H1 (cell line): ENCODE results near the gene HRH2. TPM values are rescaled to one million over a fixed set of nuclear protein-coding genes. Genes with fewer than 3 reads are reported as not detected.

Experiments
- ATF3 ChIP-seq: IDR thresholded peaks from 2 replicates; pipeline ENCODE4 v1.6.1; 2011; ENCODE audit warnings: low read depth, mild to moderate bottlenecking, low read length; ENCODE audit not compliant: insufficient read depth
- CBX5 ChIP-seq: fragments of 300-800, 300-1000 bp; sonication (generic); IDR thresholded peaks from 2 replicates; pipeline ENCODE4 v1.7.1; 2016; ENCODE audit warnings: antibody characterized with exemption, low read length, low read depth
- SP2 ChIP-seq: IDR thresholded peaks from 2 replicates; pipeline ENCODE4 v1.6.1; 2012; ENCODE audit warnings: mild to moderate bottlenecking, low read length, inconsistent platforms
- polyA plus RNA-seq, 7 experiments: library from polyadenylated mRNA; depleted of rRNA in 3 of 7; stranded (reverse) in 5 of 7; unstranded in 2 of 7; fragments of >200 nt in 5 of 7; fragments of 200-250 nt in 2 of 7; gene quantifications; 1 replicate in 5 of 7; 2 replicates in 1 of 7; 4 replicates in 1 of 7; pipeline versions ENCODE4 v1.2.1 to v1.2.3, GENCODE V29; 2011 to 2013; ENCODE audit warnings: missing spikeins in 2 of 7, mixed read lengths in 2 of 7
- total RNA-seq: library from RNA; stranded (reverse); fragmentation: NEBNext Ultra II Directional; extraction: Animal tissue kit (Norgen Biotek cat#: 25700); gene quantifications from 2 replicates; pipeline ENCODE4 v1.2.1, GENCODE V29; 2021

Gene HRH2
- total and polyA plus RNA-seq, 2 of the 8 experiments (the other 6 are each of a cell fraction or from before 2014, with no cell fraction given) = 7.8 to 8.1 TPM

- no peak for TF ChIP-seq SP2
- no peak for TF ChIP-seq CBX5
- TF ChIP-seq ATF3 = no peak
These were observed 83.7 kb downstream of the HRH2 start (continued) for GRCh38 chr5:175741556-175741955.
